ENCODE measurements around the gene FAM114A1.
"Not testable (repeated sequence)": the region's sequence is repeated elsewhere in the genome, so short reads cannot be mapped to it uniquely, and the experiment has no call there.

The FAM114A1 gene

DNA sequence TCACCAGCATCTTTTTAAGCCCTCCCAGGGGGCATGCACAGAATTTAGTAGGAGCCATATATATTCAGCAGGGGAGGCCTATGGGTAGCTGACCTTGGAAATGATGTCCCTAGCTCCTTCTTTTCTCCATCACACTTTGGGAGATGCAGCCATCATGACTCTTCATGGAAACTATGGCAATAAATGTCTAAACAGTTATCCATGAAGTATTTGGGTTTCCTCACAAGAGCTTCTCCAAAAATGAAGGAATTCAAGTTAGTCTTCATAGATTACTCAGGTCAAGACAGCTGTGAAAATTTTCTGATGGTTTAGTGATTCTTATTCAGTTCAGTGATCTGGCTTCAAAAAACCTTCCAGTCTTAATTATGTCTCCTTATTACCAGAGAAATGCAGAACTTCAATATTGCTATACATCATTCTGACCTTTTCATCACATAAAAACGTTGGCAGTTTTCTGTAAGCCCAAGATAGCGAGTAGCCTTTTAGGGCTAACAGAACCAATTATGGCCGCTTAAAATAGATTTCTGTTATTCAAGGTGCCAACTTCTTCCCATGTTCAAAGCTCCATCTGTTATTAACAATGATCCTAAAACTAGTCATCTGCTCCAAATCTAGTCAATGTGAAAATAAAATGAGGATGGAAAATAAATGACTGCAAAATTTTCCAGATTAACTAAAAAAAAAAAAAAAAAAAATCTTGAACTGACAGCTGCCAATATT, 112.1 kb downstream of the FAM114A1 start:
- no peak for DNase-seq

DNA sequence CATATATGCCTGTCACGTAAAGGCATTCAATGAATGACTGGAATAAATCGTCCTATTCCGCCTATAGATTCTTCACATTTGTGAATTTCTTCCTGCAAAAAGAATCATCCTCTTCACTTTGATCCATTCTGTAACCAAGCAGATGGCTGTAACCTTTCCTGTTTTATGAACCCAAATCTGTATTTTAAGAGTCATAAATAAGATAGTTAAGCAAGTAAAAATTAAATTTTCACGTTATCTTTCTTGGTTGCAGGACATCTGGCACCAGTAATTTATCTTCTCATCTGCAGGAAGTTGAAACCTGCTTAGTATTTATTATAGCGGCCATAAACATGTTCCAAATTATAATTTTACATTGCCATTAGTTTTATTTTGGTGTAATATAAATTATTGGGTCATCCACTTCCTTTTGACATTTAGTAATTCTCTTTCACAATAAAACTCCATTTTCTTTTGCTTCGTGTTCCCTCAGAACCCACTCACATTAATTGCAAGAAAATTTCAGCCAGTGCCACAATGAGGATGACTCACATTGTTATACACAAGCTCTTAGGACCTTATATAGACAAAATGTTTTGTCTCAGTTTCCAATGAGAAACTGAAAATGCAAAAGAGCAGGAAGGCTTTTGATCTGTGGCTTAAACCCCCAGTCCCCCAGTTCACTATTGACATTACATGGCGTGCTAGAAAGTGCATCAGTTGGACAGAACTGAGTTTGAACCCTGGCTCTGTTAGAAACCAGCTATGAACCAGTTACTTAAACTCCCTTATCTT, 113.5 kb downstream of the FAM114A1 start:
- no peak for DNase-seq

DNA sequence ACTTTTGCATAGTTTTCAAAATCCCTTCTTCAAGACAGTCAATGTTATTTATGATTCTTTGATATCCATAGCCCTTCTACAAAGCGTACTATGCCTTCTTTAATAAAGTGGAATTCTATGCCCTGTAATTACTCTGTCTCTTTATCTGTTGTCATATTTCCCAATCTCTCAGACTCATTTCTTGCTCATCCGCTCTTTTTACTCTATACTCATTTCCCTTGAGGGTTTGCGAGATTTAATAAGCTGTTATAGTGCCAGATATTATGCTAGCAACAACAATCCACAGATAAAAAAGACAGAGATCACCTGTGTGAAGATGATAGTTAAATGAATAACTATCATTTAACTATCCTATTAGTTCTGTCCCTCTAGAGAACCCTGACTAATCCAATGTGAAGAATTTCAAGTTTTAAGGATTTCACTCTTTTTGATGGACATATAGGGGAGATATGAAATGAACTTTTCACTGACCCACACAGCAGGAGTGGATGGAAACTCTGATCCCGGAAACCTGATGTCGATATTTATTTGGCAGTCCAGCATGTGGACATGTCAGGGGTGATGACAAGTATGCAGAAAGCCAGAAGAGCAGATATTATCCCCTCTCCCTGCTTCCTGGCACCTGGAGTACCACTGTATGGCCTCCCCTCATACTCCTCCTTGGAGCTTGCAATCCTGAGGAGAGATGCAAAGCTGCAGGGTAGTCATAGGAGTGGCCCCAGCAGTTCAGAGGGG, 114.9 kb downstream of the FAM114A1 start:
- no peak for DNase-seq

DNA sequence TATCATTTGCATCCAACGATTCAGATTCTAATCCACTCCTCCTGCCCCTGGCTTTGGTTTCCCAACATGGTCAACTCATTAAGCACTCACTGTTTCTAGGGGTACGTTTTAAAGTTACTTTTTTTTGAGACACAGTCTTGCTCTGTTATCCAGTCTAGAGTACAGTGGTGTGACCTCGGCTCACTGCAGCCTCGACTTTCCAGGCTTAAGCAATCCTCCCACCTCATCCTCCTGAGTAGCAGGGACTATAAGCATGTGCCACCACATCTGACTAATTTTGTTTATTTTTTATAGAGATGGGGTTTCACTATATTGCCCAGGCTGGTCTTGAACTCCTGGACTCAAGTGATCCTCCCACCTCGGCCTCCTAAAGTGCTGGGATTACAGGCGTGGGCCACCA, 115.7 kb downstream of the FAM114A1 start:
- no peak for DNase-seq

DNA sequence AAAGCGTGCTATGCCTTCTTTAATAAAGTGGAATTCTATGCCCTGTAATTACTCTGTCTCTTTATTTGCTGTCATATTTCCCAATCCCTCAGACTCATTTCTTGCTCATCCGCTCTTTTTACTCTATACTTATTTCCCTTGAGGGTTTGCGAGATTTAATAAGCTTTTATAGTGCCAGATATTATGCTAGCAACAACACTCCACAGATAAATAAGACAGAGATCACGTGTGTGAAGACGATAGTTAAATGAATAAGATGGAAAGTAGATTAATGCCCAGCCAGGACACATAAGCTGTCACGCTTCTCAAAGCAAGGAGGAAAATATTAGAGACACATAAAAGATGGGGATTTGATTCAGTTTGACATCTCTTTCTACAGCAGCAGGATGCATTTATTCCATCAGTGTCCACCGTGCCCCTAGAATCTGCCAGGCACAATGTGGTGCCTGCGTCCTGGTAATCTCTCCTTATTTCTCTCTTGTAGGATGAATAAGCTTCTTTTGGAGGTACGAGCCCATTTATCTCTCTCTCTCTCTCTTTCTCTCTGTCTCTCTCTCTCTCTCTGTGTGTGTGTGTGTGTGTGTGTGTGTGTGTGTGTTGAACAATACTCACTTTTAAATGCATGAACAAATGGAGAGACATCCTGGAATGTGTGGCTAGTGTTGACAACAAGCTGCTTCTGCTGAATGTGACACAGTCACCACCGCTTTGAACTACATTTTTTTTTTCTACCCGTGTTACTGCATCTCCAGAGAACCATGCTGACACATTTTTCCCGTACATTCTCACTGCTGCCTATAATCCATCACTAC, 116.4 kb downstream of the FAM114A1 start:
- DNase-seq: no peak

DNA sequence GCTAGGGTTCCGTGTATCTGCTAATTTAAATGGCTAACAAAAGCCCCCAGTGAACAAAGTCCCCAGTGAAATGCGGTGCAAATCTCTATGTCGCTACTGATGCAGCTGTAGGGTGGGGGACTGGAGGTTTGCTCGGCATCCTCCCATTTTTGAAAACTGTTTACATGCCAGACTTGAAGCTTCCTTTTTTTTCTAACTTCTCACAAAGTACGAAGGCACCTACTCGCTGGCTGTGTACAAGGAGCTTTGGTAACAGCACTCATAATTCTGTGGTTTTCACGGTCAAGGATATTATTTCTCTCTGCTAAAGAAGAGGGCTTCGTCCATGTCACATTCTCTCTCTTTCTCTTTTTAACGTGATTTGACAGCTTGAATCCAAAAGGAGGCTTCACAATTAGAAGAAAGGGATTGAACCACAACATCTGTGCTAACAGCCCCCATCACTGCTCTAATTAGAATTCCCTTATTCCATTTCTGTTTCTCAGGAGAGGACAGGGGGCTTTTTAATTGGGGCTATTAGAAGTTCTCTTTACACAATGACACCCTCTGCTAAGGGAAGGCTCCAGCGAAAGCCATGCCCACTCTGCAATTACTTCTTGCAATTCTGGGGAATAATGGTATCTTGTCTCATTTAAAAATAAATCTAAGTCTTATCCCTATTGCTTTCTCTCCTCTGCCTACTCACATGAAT, 117.9 kb downstream of the FAM114A1 start:
- DNase-seq: no peak

DNA sequence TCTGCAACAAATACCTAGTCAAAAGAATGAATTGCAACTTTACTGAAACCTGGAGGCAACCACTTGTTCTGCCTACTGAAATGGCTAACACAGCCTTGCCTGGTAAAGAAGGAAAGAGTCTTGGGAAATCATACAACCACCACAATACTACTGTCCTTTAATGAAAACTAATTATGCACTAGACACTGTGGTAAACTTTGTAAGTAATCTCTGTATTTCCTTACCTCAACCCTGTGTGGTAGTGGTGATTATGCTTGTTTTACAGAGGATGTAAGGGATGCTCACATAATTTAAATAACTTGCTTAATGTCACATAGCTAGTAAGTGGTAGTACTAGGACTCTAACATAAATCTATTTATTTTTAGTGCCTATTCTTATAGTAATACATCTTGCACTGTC, 119.9 kb downstream of the FAM114A1 start:
- no peak for DNase-seq

DNA sequence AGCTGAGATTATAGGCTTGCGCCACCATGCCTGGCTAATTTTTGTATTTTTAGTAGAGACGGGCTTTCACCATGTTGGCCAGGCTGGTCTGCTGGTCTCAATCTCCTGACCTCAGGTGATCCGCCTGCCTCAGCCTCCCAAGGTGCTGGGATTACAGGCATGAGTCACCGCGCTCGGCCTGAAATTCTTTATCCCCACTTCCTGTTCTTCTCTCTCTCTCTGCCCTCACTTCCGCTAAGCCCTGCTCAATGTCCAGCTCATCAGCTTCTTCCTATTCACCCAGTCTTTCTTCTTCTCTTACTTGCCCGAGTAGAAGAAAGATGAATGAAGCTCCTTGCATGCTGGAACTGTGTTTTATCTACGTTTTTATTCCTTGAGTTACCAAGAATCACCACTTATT, 120.7 kb downstream of the FAM114A1 start:
- not testable (repeated sequence) for DNase-seq

DNA sequence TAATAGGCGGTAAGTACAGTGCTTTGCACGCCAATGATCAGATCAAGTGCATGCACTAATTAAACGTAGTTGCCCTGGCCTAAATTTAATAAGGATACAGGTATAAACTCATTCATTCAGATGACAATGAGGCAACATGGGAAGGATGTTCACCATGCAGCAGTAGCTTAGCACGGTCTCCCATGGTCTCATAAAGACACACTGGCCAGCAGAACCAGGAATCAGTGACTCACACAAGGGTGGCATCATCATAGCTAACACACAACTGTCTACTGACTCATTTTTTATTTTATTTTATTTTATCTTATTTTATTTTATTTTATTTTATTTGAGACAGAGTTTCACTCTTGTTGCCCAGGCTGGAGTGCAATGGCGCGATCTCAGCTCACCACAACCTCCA, 121.9 kb downstream of the FAM114A1 start:
- no peak for DNase-seq

DNA sequence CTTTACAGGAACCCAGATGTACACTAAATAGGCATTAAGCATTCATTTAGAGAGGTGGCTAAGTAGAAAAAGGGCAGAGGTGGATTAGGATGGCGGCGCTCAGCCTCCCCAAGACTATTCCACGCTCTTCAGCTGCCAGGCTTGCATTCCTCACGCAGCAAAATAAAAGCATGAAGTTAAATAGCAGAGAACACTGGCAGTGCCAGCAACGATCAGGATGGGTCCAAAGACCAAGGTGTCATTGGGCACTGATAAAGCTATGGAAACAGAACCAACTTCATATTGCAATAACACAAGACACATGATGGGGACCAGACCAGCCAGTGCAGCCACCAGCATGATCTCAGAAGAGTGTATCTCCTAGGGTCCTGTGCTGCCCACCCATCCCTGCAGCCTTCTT, 122.6 kb downstream of the FAM114A1 start:
- no peak for DNase-seq

DNA sequence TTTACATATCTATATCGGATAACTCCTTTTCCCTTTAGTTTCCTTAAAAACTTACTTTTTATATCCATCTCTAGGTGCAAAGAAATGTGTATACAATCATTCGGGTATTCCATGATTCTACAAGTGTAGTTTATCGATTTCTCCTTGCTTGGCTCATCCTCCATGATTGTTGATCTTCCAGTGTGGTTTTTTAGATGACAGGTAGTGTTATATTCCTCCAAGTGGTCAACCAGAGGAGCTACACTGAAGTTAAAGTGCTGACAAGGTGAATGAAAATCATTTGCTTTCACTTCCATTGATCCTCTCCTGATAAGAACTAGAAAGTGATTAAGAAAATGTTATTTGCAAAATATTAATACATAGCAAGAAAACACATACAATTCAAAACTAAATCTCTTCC, 126.1 kb downstream of the FAM114A1 start:
- DNase-seq: no peak

DNA sequence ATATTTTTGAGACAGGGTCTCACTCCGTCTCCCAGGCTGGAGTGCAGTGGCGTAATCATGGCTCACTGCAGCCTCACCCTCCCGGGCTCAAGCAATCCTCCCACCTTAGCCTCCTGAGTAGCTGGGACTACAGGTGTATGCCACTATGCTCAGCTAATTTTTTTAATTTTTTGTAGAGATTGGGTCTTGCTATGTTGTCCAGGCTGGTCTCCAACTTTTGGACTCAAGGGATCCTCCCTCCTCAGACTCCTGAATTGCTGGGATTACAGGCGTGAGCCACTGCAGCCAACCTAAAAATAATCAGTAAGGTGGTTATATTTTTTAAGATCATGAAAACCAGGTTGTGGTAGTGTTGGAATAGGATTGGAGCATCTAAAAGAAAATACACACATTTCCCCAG, 126.5 kb downstream of the FAM114A1 start:
- no peak for DNase-seq
